Erythroblast (primary cell): ENCODE results near the gene DIP2A.

Source experiments
- DNase-seq, 2 experiments: peaks; one replicate each; lab custom pipeline; 2025; lab: John Stamatoyannopoulos, UW
- GATA1 ChIP-seq: IDR thresholded peaks from 2 replicates; pipeline ENCODE4 v1.6.1; 2011; ENCODE audit warnings: low read depth, mild to moderate bottlenecking, control low read depth, low read length, moderate library complexity
- POLR2A ChIP-seq: IDR thresholded peaks from 2 replicates; pipeline ENCODE4 v1.6.1; 2011; ENCODE audit warnings: mild to moderate bottlenecking, low read length

DIP2A gene

GRCh38 chr21:46552274-46552673 lies 93.6 kb downstream of the DIP2A start:
- TF ChIP-seq POLR2A (no peak), GATA1 (no peak)
- no peak for DNase-seq

- DNase-seq = no peak
- no peak for TF ChIP-seq POLR2A
- no peak for TF ChIP-seq GATA1
These were observed 94.2 kb downstream of the DIP2A start for GRCh38 chr21:46552865-46553379.

GRCh38 chr21:46553993-46554392 lies 95.3 kb downstream of the DIP2A start:
- TF ChIP-seq GATA1 (no peak), POLR2A (no peak)

GRCh38 chr21:46554431-46555224 lies 95.9 kb downstream of the DIP2A start:
- no peak for DNase-seq
- TF ChIP-seq POLR2A = no peak
- TF ChIP-seq GATA1 = no peak

More at GRCh38 chr21:46553993-46554392, 95.3 kb downstream of the DIP2A start:
- DNase-seq = no peak

GRCh38 chr21:46555225-46555617 lies 96.5 kb downstream of the DIP2A start:
- no peak for TF ChIP-seq GATA1
- TF ChIP-seq POLR2A = no peak
- no peak for DNase-seq

- DNase-seq = no peak
These were observed 97.0 kb downstream of the DIP2A start for GRCh38 chr21:46555678-46556077.

GRCh38 chr21:46556802-46557201 lies 98.1 kb downstream of the DIP2A start:
- no peak for DNase-seq
- TF ChIP-seq GATA1 (no peak), POLR2A (no peak)

More at GRCh38 chr21:46555678-46556077, 97.0 kb downstream of the DIP2A start:
- TF ChIP-seq POLR2A (no peak), GATA1 (no peak)

- TF ChIP-seq POLR2A (no peak), GATA1 (no peak)
- no peak for DNase-seq
These were observed 98.8 kb downstream of the DIP2A start for GRCh38 chr21:46557469-46557868.

GRCh38 chr21:46557919-46558392 lies 99.3 kb downstream of the DIP2A start:
- TF ChIP-seq GATA1 = no peak
- no peak for TF ChIP-seq POLR2A
- no peak for DNase-seq

GRCh38 chr21:46559291-46559983 lies 100.7 kb downstream of the DIP2A start:
- no peak for DNase-seq
- no peak for TF ChIP-seq GATA1
- TF ChIP-seq POLR2A = no peak

- DNase-seq = no peak
- no peak for TF ChIP-seq POLR2A
- TF ChIP-seq GATA1 = no peak
These were observed 102.1 kb downstream of the DIP2A start for GRCh38 chr21:46560568-46561444.

GRCh38 chr21:46561445-46562090 lies 102.9 kb downstream of the DIP2A start:
- TF ChIP-seq POLR2A (no peak), GATA1 (no peak)
- DNase-seq = no peak

GRCh38 chr21:46562472-46562871 lies 103.8 kb downstream of the DIP2A start:
- no peak for DNase-seq
- TF ChIP-seq GATA1 (no peak), POLR2A (no peak)
